Effector memory CD8-positive, alpha-beta T cell (primary cell): ENCODE data around the gene PROSER2.

Experiments
- ATAC-seq: fragments of 150-1000 bp; cut with Tn5 transposase; replicated peaks from 2 replicates; pipeline ENCODE4 v1.10.0; 2021; ENCODE audit warnings: mild to moderate bottlenecking, moderate library complexity
- DNase-seq, 3 experiments: peaks; one replicate each; pipeline ENCODE4 v3.0.0; 2021
- H3K27ac Mint-ChIP-seq, 2 donors: one replicate each; pipeline ENCODE4 v1.8.0; 2022; ENCODE audit warnings: mild to moderate bottlenecking in 2 of 2, mixed read lengths in 2 of 2, moderate library complexity in 2 of 2
- H3K27me3 Mint-ChIP-seq, 2 donors: one replicate each; pipeline ENCODE4 v1.8.0; 2022; ENCODE audit warnings: mixed read lengths in 2 of 2
- H3K36me3 Mint-ChIP-seq: one replicate; pipeline ENCODE4 v1.8.0; 2022; ENCODE audit warnings: mild to moderate bottlenecking, moderate library complexity, mixed read lengths; ENCODE audit not compliant: insufficient read depth
- H3K4me1 Mint-ChIP-seq, 2 donors: one replicate each; pipeline ENCODE4 v1.8.0; 2022; ENCODE audit warnings: low read depth in 2 of 2, mixed read lengths in 2 of 2
- H3K4me3 Mint-ChIP-seq, 2 donors: one replicate each; pipeline ENCODE4 v1.8.0; 2022; ENCODE audit warnings: mild to moderate bottlenecking in 2 of 2, mixed read lengths in 2 of 2, moderate library complexity in 2 of 2
- H3K9me3 Mint-ChIP-seq, 2 donors: one replicate each; pipeline ENCODE4 v1.8.0; 2022; ENCODE audit warnings: mixed read lengths in 2 of 2

Gene PROSER2

GRCh38 chr10:11795101-11795920, 27.8 kb upstream of the PROSER2 start:
- ATAC-seq (no peak), DNase-seq (no peak)
- no peak overlapping the region for H3K4me3 Mint-ChIP-seq
- no peak overlapping the region for H3K27ac Mint-ChIP-seq
- H3K9me3 Mint-ChIP-seq = no peaks in the 10 kb centered on the region
- no peaks in the 10 kb centered on the region for H3K36me3 Mint-ChIP-seq
- H3K27me3 Mint-ChIP-seq = peaks cover 17% of the 10 kb centered on the region in 2 donors
- H3K4me1 Mint-ChIP-seq = no peaks in the 10 kb centered on the region

- Mint-ChIP-seq H3K27me3 (peaks cover 10% of the 10 kb centered on the region in 2 donors), H3K4me1 (no peaks in the 10 kb centered on the region), H3K4me3 (no peak overlapping the region), H3K27ac (no peak overlapping the region), H3K36me3 (no peaks in the 10 kb centered on the region), H3K9me3 (no peaks in the 10 kb centered on the region)
- no peak for ATAC-seq
- DNase-seq = no peak
Observed at GRCh38 chr10:11796474-11796873, 26.7 kb upstream of the PROSER2 start.

GRCh38 chr10:11797281-11797680, 25.9 kb upstream of the PROSER2 start:
- Mint-ChIP-seq H3K27me3 (peaks cover 2 to 11% of the 10 kb centered on the region in 2 donors), H3K36me3 (no peaks in the 10 kb centered on the region), H3K27ac (no peak overlapping the region), H3K4me3 (no peak overlapping the region), H3K4me1 (no peaks in the 10 kb centered on the region), H3K9me3 (no peaks in the 10 kb centered on the region)
- no peak for DNase-seq
- no peak for ATAC-seq

- no peaks in the 10 kb centered on the region for H3K36me3 Mint-ChIP-seq
- no peaks in the 10 kb centered on the region for H3K4me1 Mint-ChIP-seq
- no peak for DNase-seq
- no peak for ATAC-seq
- no peak overlapping the region for H3K4me3 Mint-ChIP-seq
- no peak overlapping the region for H3K27ac Mint-ChIP-seq
- H3K27me3 Mint-ChIP-seq = peaks cover 0 to 18% of the 10 kb centered on the region in 2 donors
- no peaks in the 10 kb centered on the region for H3K9me3 Mint-ChIP-seq
Observed at GRCh38 chr10:11797847-11798633, 25.1 kb upstream of the PROSER2 start.

- Mint-ChIP-seq H3K4me3 (no peak overlapping the region), H3K4me1 (no peaks in the 10 kb centered on the region), H3K9me3 (no peaks in the 10 kb centered on the region), H3K27ac (no peak overlapping the region), H3K36me3 (no peaks in the 10 kb centered on the region), H3K27me3 (peaks cover 0 to 20% of the 10 kb centered on the region in 2 donors)
- DNase-seq (no peak), ATAC-seq (no peak)
Observed at GRCh38 chr10:11798845-11799735, 24.1 kb upstream of the PROSER2 start.

- Mint-ChIP-seq H3K27ac (no peak overlapping the region), H3K4me3 (no peak overlapping the region), H3K36me3 (no peaks in the 10 kb centered on the region), H3K9me3 (no peaks in the 10 kb centered on the region), H3K4me1 (no peaks in the 10 kb centered on the region), H3K27me3 (peaks cover 0 to 20% of the 10 kb centered on the region in 2 donors)
- ATAC-seq (no peak), DNase-seq (no peak)
Observed at GRCh38 chr10:11799736-11800080, 23.4 kb upstream of the PROSER2 start.

- Mint-ChIP-seq H3K27ac (no peak overlapping the region), H3K4me3 (no peak overlapping the region), H3K9me3 (no peaks in the 10 kb centered on the region), H3K4me1 (no peaks in the 10 kb centered on the region), H3K27me3 (peaks cover 30 to 66% of the 10 kb centered on the region in 2 donors), H3K36me3 (no peaks in the 10 kb centered on the region)
- DNase-seq (no peak), ATAC-seq (no peak)
Observed at GRCh38 chr10:11804336-11804735, 18.8 kb upstream of the PROSER2 start.

GRCh38 chr10:11805792-11806191, 17.4 kb upstream of the PROSER2 start:
- H3K27ac Mint-ChIP-seq = no peak overlapping the region
- DNase-seq (no peak), ATAC-seq (no peak)
- no peaks in the 10 kb centered on the region for H3K9me3 Mint-ChIP-seq
- H3K4me1 Mint-ChIP-seq = no peaks in the 10 kb centered on the region
- H3K4me3 Mint-ChIP-seq = no peak overlapping the region
- peaks cover 38 to 75% of the 10 kb centered on the region in 2 donors for H3K27me3 Mint-ChIP-seq
- H3K36me3 Mint-ChIP-seq = no peaks in the 10 kb centered on the region

- H3K4me1 Mint-ChIP-seq = no peaks in the 10 kb centered on the region
Observed at GRCh38 chr10:11806706-11807105, 16.4 kb upstream of the PROSER2 start.

GRCh38 chr10:11808808-11809207, 14.3 kb upstream of the PROSER2 start:
- Mint-ChIP-seq H3K4me1 (no peaks in the 10 kb centered on the region), H3K27me3 (peaks cover 40 to 66% of the 10 kb centered on the region in 2 donors), H3K4me3 (no peak overlapping the region), H3K9me3 (no peaks in the 10 kb centered on the region), H3K27ac (no peak overlapping the region), H3K36me3 (no peaks in the 10 kb centered on the region)
- no peak for ATAC-seq
- DNase-seq = no peak

More at GRCh38 chr10:11806706-11807105, 16.4 kb upstream of the PROSER2 start:
- no peaks in the 10 kb centered on the region for H3K36me3 Mint-ChIP-seq
- no peaks in the 10 kb centered on the region for H3K9me3 Mint-ChIP-seq
- no peak overlapping the region for H3K27ac Mint-ChIP-seq
- H3K27me3 Mint-ChIP-seq = peaks cover 40 to 70% of the 10 kb centered on the region in 2 donors
- DNase-seq (no peak), ATAC-seq (no peak)
- H3K4me3 Mint-ChIP-seq = no peak overlapping the region

GRCh38 chr10:11810313-11810766, 12.8 kb upstream of the PROSER2 start:
- no peaks in the 10 kb centered on the region for H3K4me1 Mint-ChIP-seq
- DNase-seq (no peak), ATAC-seq (no peak)
- H3K27ac Mint-ChIP-seq = no peak overlapping the region
- no peaks in the 10 kb centered on the region for H3K9me3 Mint-ChIP-seq
- H3K4me3 Mint-ChIP-seq = no peak overlapping the region
- peaks cover 36 to 59% of the 10 kb centered on the region in 2 donors for H3K27me3 Mint-ChIP-seq
- H3K36me3 Mint-ChIP-seq = no peaks in the 10 kb centered on the region

GRCh38 chr10:11810973-11811372, 12.2 kb upstream of the PROSER2 start:
- Mint-ChIP-seq H3K4me1 (no peaks in the 10 kb centered on the region), H3K9me3 (no peaks in the 10 kb centered on the region), H3K27ac (no peak overlapping the region), H3K36me3 (no peaks in the 10 kb centered on the region), H3K4me3 (no peak overlapping the region), H3K27me3 (peaks cover 29 to 52% of the 10 kb centered on the region in 2 donors)
- DNase-seq (no peak), ATAC-seq (no peak)

GRCh38 chr10:11813177-11813576, 10.0 kb upstream of the PROSER2 start:
- Mint-ChIP-seq H3K4me1 (no peaks in the 10 kb centered on the region), H3K4me3 (no peak overlapping the region), H3K36me3 (no peaks in the 10 kb centered on the region), H3K9me3 (no peaks in the 10 kb centered on the region), H3K27me3 (peaks cover 15 to 30% of the 10 kb centered on the region in 2 donors), H3K27ac (no peak overlapping the region)
- DNase-seq (no peak), ATAC-seq (no peak)
